Heart left ventricle (tissue), 16 donors: ENCODE results near the gene H19. TPM values are rescaled to one million over a fixed set of nuclear protein-coding genes. Genes with fewer than 3 reads are reported as not detected.

Source experiments
- ATAC-seq, 4 donors: fragments of 200-7000 bp; cut with Tn5 transposase; one replicate each; pipeline ENCODE4 v1.9.1; 2020 to 2022; ENCODE audit warnings: moderate library complexity in 4 of 4, mild to moderate bottlenecking in 3 of 4, moderate number of reproducible peaks in 1 of 4
- DNase-seq, 5 donors: peaks; one replicate each; pipeline ENCODE4 v3.0.0-alpha.2; 2020
- H3K27ac ChIP-seq, 12 donors: fragments of 200-600 bp; sonication (generic) in 4 of 12; one replicate each; pipeline versions ENCODE4 v1.5.0 to v1.8.0; 2016 to 2022; ENCODE audit warnings: mild to moderate bottlenecking in 2 of 12
- H3K27me3 ChIP-seq, 9 donors: fragments of 200-600 bp; sonication (generic) in 2 of 9; one replicate each; pipeline versions ENCODE4 v1.5.1 to v1.8.0; 2016 to 2022; ENCODE audit warnings: mild to moderate bottlenecking in 3 of 9
- H3K36me3 ChIP-seq, 9 donors: fragments of 200-600 bp; sonication (generic) in 2 of 9; one replicate each; pipeline versions ENCODE4 v1.5.0 to v1.8.0; 2018 to 2022; ENCODE audit warnings: mild to moderate bottlenecking in 2 of 9
- H3K4me1 ChIP-seq, 12 donors: fragments of 200-600 bp; sonication (generic) in 4 of 12; one replicate each; pipeline versions ENCODE4 v1.5.0 to v1.8.0; 2016 to 2022; ENCODE audit warnings: mild to moderate bottlenecking in 3 of 12
- H3K4me3 ChIP-seq, 12 donors: fragments of 200-600 bp; sonication (generic) in 4 of 12; one replicate each; pipeline versions ENCODE4 v1.5.0 to v1.8.0; 2017 to 2022; ENCODE audit warnings: mild to moderate bottlenecking in 9 of 12, moderate library complexity in 4 of 12
- H3K9me3 ChIP-seq, 12 donors: fragments of 200-600 bp; sonication (generic) in 4 of 12; one replicate each; pipeline versions ENCODE4 v1.5.0 to v1.8.0; 2016 to 2022; ENCODE audit warnings: mild to moderate bottlenecking in 1 of 12
- POLR2A ChIP-seq, 2 donors: fragments of 450-650 bp; IDR thresholded peaks; one replicate each; pipeline ENCODE4 v1.6.1; 2017; ENCODE audit warnings: antibody characterized with exemption in 2 of 2, mild to moderate bottlenecking in 2 of 2, moderate library complexity in 2 of 2
- WGBS, 4 donors: extraction: QIAGEN DNeasy Blood & Tissue Kit in 2 of 4; methylation state at CpG; one replicate each; pipeline versions ENCODE4 v1.1.5 to v1.1.7; 2013 to 2018; 5-methylcytosine and 5-hydroxymethylcytosine counted together
- intact Hi-C, 10 donors: fragments of 100-400 bp; cut with DNase I; formaldehyde crosslinking; loops; one replicate each; pipeline versions ENCODE4 v1.11.1 to v1.14.2; 2022
- polyA plus RNA-seq, 2 donors: library from polyadenylated mRNA; stranded (reverse); fragments of 200-250 nt; gene quantifications; one replicate each; pipeline ENCODE4 v1.2.3, GENCODE V29; 2013
- total RNA-seq, 9 donors: library from RNA; depleted of rRNA in 2 of 9; stranded (reverse); fragments of >200 nt in 2 of 9; fragmentation: NEBNext Ultra II Directional in 3 of 9; extraction: Animal tissue kit (Norgen Biotek cat#: 25700) in 3 of 9; gene quantifications; one replicate each; pipeline versions ENCODE4 v1.1.0 to v1.2.4, GENCODE V29; 2016 to 2023
- TF ChIP-seq, protein P1 (sequence below), 12 donors: fragments of 200-600 bp; sonication (generic) in 4 of 12; IDR thresholded peaks; one replicate each; pipeline versions ENCODE4 v1.5.0 to v1.8.0; 2018 to 2022; ENCODE audit warnings: antibody characterized with exemption in 12 of 12, mild to moderate bottlenecking in 5 of 12
- donor health status: ischemic (EF 13 %, LVEDD 7.1; RV severe dilation, severe dysfunction).
- donor health status: healthy with polysubstance abuse.
- donor health status: DM: no; HTN: yes; CAD: no.
- donor health status: DM: no; HTN: no; CAD: no.
- donor health status: ischemic (EF 25% LVEDD 6.9; RV normal size, moderate dysfunction).
- donor health status: ischemic (EF 25% LVEDD 5.7; RV mildly dilated, moderate dysfunction).
- donor health status: healthy.
- donor health status: DM: yes; HTN: yes; CAD: no.
- donor health status: ischemic (EF 35%, LVEDD 5.7; RV mildly dilated, moderate dysfunction).
- donor health status: nonischemic (EF 11% LVEDD 7.7; RV severe dilation, severe dysfunction).
- donor health status: DM: yes; HTN: yes; CAD: no.
- donor health status: PGD.
- donor health status: ischemic (EF 29% LVEDD 5.4; RV normal size, mild dysfunction).
- donor health status: nonischemic (EF 23%, LVEDD 6.1; RV moderate dilation, normal function).

Gene H19
- total and polyA plus RNA-seq, 11 donors = 303 to 1,545 (median 586) TPM

DNA sequence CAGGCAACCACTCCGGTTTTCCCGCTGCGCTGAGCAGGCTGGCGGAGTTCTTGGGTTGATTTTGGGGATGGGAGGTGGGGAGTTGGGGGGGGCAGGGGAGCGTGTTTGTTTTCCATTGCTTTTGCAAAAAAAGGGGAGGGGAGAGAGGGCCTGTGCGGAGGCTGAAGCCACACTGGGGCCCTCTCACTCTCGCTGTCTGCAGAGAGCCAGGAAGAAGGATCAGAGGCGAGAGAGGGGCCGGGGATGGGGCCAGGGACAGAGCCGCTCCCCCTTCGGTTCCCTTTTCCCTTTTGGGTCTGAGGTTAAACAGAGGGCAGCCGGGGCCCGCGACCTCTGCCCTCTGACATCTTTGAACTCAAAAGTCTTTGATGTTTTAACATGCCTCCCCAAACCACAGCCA is 17.4 kb upstream of the H19 start:
- Histone ChIP-seq H3K27me3 (no peaks in the 10 kb centered on the region), H3K4me1 (no peaks in the 10 kb centered on the region), H3K36me3 (no peaks in the 10 kb centered on the region), H3K27ac (no peak overlapping the region), H3K9me3 (no peaks in the 10 kb centered on the region), H3K4me3 (no peak overlapping the region)
- TF ChIP-seq, protein P1, sequence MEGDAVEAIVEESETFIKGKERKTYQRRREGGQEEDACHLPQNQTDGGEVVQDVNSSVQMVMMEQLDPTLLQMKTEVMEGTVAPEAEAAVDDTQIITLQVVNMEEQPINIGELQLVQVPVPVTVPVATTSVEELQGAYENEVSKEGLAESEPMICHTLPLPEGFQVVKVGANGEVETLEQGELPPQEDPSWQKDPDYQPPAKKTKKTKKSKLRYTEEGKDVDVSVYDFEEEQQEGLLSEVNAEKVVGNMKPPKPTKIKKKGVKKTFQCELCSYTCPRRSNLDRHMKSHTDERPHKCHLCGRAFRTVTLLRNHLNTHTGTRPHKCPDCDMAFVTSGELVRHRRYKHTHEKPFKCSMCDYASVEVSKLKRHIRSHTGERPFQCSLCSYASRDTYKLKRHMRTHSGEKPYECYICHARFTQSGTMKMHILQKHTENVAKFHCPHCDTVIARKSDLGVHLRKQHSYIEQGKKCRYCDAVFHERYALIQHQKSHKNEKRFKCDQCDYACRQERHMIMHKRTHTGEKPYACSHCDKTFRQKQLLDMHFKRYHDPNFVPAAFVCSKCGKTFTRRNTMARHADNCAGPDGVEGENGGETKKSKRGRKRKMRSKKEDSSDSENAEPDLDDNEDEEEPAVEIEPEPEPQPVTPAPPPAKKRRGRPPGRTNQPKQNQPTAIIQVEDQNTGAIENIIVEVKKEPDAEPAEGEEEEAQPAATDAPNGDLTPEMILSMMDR (IDR thresholded peaks at IDR 0.05) = no peak
- no peak for TF ChIP-seq POLR2A (IDR thresholded peaks at IDR 0.05)
- WGBS, 4 donors = no CpG with 5 or more reads among the region's 14 CpGs
- DNase-seq (no peak), ATAC-seq (no peak)
- intact Hi-C loops = no loop called here

DNA sequence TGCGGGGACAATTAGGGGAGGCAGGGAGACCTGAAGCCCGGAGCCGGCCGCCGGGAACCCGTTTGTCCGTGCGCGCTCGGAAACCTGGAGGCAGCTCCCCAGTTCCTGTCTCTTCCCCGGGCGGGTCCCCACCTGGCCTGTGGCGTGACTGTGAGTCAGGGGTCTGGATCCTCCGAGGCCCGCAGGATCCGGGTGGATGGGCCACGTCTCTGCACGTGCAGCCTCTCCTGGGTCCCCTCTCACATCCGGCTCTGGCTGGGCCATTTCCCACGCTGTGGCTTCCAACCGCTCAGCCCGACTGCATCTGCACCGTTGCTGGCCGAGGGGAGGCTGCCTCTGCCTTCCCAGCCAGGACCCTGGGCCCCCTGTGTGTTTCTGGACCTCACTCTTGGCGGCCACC is 14.8 kb upstream of the H19 start:
- Histone ChIP-seq H3K36me3 (no peaks in the 10 kb centered on the region), H3K4me1 (no peaks in the 10 kb centered on the region), H3K4me3 (no peak overlapping the region), H3K27ac (no peak overlapping the region), H3K27me3 (no peaks in the 10 kb centered on the region), H3K9me3 (no peaks in the 10 kb centered on the region)
- DNase-seq (no peak), ATAC-seq (peak in 1 of 4 donors; percentile 64)
- TF ChIP-seq POLR2A (IDR thresholded peaks at IDR 0.05) = no peak
- TF ChIP-seq, protein P1 (IDR thresholded peaks at IDR 0.05) = no peak
- intact Hi-C loops = no loop called here
- no CpG with 5 or more reads among the region's 25 CpGs for WGBS, 4 donors

DNA sequence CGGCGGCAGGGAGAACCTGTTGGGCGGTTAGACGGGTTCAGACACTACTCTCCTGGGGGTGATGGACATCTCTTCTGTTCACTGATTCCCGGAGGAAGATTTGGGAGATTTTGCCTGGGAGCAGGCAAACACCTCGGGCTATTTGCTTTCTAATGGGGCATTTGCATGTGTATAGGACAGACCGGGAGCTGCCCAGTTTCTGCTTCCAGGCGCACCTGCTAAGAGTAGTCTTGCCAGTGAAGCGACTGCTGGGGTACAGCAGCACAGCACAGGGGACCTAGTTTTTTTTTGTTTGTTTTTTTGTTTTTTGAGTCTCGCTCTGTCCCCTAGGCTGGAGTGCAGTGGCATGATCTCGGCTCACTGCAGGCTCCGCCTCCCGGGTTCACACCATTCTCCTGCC is 6.8 kb upstream of the H19 start:
- intact Hi-C loops = no loop called here
- Histone ChIP-seq H3K36me3 (no peaks in the 10 kb centered on the region), H3K27me3 (no peaks in the 10 kb centered on the region), H3K4me3 (no peak overlapping the region), H3K9me3 (no peaks in the 10 kb centered on the region), H3K27ac (no peak overlapping the region), H3K4me1 (no peaks in the 10 kb centered on the region)
- WGBS, 4 donors = no CpG with 5 or more reads among the region's 13 CpGs
- ATAC-seq = no peak
- DNase-seq = no peak
- TF ChIP-seq, protein P1 (IDR thresholded peaks at IDR 0.05) = no peak
- TF ChIP-seq POLR2A (IDR thresholded peaks at IDR 0.05) = no peak

DNA sequence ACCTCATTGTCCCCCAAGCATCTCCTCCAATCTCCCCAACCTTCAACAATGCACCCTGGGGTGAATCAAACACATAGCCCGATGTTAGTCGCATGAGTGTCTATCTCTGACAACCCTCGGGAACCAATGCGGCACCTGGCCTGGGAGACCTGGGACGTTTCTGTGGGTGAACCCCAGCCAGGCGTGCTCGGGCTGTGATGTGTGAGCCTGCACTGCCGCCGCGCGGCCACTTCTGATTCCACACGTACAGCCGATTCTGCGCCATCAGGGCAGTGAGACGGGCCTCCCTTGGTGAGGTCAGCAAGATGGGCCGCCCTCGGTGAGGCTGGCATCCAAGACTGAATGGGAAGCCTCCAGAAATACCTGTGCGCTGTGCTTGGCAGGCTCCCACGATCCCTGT is 5.2 kb upstream of the H19 start:
- Histone ChIP-seq H3K4me1 (no peaks in the 10 kb centered on the region), H3K27ac (no peak overlapping the region), H3K4me3 (no peak overlapping the region), H3K9me3 (no peaks in the 10 kb centered on the region), H3K27me3 (no peaks in the 10 kb centered on the region), H3K36me3 (no peaks in the 10 kb centered on the region)
- no peak for DNase-seq
- no CpG with 5 or more reads among the region's 19 CpGs for WGBS, 4 donors
- TF ChIP-seq POLR2A (IDR thresholded peaks at IDR 0.05) = no peak
- TF ChIP-seq, protein P1 (IDR thresholded peaks at IDR 0.05) = no peak
- peak in 2 of 4 donors; percentile 22 to 41 for ATAC-seq
- intact Hi-C loops = no loop called here
